GM19240 (cell line): ENCODE results near the gene VPS16.
"Not testable (repeated sequence)": the region's sequence is repeated elsewhere in the genome, so short reads cannot be mapped to it uniquely, and the experiment has no call there.

Experiments
- DNase-seq: peaks from one replicate; pipeline ENCODE4 v3.0.0; 2011; ENCODE audit warnings: low spot score; ENCODE audit not compliant: insufficient read length

Gene VPS16

DNA sequence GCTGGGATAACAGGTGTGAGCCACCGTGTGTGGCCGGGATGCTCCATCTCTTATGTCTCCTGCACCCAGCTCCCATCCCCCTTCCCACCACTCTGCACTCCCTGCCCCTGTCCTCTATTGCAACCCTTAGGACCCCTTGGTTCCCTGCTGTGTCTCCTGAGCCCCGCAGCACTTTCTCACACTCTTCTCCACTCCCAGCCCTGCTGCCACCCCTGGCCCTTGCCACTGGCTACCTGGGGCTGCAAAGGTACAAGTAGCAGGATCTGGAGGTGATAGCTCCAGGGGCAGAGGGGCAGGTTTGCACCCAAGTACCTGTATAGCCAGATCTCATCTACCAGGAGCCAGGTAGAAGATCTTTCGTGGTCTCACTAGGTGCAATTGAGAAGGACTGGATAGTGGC lies 33.5 kb upstream of the VPS16 start:
- DNase-seq = no peak

- not testable (repeated sequence) for DNase-seq
Observed at GRCh38 chr20:2807929-2808328, 32.6 kb upstream of the VPS16 start.

DNA sequence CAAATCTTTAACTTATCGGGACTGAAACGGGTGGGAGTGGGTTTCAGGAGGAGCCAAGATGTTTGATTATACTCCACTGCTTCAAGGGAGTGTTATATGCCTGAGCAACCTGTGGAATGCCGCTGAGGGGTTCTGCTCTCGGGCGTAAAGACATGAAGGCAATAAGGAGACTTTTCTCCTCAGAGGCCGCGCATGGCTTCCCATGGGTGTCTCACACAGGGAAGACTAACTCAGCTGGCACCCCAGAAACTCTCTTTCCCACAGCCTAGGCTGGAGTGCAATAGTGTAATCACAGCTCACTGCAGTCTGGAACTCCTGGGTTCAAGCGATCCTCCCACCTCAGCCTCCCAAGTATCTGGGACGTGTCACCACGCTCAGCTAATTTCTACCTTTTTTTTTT lies 30.9 kb upstream of the VPS16 start:
- DNase-seq = no peak

DNA sequence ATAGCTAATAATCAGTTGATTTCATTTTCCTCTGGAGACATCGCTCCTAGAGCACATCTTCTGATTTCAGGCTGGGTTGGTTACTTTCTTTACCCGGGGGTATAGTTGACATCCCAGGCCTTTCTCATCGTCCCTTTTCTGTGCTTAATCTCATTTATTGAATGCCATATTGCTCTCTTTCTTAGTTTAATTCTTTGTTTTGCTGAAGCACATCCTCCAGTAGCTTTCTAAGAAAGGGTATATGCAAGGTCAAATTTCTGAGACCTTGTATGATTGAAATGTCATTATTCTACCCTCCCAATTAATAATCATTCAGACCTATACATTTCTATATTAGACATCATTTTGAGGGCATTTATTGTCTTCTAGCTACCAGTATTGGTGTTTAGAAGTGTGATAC lies 28.4 kb upstream of the VPS16 start:
- DNase-seq = no peak

- no peak for DNase-seq
Observed at GRCh38 chr20:2814076-2814475, 26.5 kb upstream of the VPS16 start.

DNA sequence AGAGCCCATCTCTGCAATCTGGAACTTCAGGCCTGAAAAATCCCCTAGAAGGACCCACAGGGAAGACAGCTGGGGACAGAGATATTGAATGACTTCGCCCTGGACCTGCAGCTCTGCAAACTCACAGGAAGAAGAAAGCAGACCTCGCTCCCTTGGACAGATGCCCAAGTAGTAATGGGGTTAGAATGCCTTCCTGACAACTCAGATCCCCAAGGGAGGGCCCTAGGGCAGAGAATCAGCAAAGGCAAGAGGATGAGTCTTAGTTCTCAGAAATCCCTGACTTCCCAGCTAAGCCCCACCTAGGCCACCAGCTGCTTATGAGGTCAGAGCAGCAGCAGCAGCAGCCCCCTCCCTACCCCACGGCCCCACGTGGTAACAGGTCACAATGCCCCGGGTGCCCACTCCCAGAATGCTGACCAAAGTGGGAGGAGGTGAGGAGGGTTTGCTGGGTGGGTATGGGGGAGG lies 25.9 kb upstream of the VPS16 start, which contains the start of gene C20orf141:
Gene C20orf141 (plus strand): TSS at position 401 of the 465 bp plus-strand sequence. CDS start 198 bp downstream, outside the sequence.
- DNase-seq = no peak

DNA sequence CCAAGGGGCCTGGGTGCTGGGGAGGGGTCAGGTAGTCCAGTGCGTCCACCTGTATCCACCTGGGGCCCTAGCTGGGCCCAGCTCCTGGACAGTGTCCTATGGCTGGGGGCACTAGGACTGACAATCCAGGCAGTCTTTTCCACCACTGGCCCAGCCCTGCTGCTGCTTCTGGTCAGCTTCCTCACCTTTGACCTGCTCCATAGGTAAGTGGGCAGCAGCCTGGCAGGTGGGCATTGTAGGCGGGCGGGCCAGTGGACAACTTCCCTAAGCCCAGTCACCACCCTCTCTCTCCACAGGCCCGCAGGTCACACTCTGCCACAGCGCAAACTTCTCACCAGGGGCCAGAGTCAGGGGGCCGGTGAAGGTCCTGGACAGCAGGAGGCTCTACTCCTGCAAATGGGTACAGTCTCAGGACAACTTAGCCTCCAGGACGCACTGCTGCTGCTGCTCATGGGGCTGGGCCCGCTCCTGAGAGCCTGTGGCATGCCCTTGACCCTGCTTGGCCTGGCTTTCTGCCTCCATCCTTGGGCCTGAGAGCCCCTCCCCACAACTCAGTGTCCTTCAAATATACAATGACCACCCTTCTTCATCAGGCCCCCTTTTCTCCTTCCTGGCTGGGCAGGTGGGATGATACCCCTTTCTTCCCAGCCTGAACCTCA lies 25.2 kb upstream of the VPS16 start:
- DNase-seq = no peak

- no peak for DNase-seq
Observed at GRCh38 chr20:2816030-2816582, 24.4 kb upstream of the VPS16 start, which contains the start of gene TMEM239. TSS of gene TMEM239 (plus strand) at chr20:2816364. CDS start at chr20:2816555, 191 bp downstream.

GRCh38 chr20:2816583-2817340 lies 23.8 kb upstream of the VPS16 start:
- no peak for DNase-seq

- DNase-seq = no peak
Observed at GRCh38 chr20:2817341-2817726, 23.2 kb upstream of the VPS16 start.

GRCh38 chr20:2817891-2818595 lies 22.5 kb upstream of the VPS16 start:
- no peak for DNase-seq

GRCh38 chr20:2820084-2820895 lies 20.3 kb upstream of the VPS16 start:
- DNase-seq = no peak

GRCh38 chr20:2820896-2821869 lies 19.4 kb upstream of the VPS16 start:
- DNase-seq = no peak

DNA sequence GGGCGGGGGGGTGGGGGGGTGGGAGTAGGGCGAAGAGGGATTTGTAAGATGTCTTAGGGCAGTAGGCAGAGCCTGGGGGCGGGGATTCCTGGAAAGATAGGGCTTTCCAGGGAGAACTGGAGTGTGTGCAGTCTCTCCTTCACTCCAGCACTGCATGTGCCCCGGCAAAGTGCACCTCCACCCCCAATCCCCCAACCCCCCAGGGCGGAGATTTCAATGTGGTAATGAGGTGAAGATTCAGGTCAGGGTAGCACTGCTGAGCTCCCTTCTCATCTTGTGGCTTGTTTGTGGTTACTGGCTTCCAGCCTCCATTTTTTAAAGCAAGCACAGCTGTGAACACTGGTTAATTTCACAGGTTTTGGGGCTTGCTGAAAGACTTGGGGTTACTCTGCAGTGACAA lies 18.5 kb upstream of the VPS16 start:
- DNase-seq = no peak

GRCh38 chr20:2825761-2826160 lies 14.8 kb upstream of the VPS16 start:
- no peak for DNase-seq

DNA sequence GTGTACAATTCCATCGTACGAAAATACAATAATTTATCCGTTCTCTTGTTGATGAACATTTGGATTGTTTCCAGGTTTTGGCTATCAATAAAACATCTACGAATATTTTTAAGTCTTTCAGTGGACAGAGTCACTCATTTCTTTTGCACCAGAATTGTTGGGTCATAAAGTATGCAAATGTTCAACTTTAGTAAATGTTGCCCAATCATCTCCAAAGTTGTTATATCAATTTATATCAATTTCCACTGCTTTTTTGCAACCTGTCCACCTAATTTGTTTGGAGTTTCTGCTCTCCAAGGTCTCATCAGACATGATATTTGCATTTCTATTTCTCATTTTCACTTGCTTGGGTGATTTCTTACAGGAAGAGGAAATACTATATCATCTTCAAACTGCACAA lies 13.9 kb upstream of the VPS16 start:
- DNase-seq = no peak

DNA sequence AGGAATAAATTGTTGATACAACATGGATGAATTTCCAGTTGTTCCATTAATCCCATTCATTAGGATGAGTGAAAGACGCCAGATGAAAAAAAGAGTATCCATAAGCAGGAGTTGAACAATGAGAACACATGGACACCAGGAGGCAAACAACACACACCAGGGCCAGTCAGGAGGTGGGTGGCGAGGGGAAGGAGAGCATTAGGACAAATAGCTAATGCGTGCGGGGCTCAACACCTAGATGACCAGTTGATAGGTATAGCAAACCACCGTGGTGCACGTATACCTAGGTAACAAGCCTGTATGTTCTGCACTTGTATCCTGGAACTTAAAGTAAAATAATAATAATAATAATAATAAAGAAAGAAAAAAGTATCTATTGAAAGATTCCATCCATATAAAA lies 11.2 kb upstream of the VPS16 start:
- DNase-seq = no peak

- not testable (repeated sequence) for DNase-seq
Observed at GRCh38 chr20:2831206-2831605, 9.3 kb upstream of the VPS16 start.

DNA sequence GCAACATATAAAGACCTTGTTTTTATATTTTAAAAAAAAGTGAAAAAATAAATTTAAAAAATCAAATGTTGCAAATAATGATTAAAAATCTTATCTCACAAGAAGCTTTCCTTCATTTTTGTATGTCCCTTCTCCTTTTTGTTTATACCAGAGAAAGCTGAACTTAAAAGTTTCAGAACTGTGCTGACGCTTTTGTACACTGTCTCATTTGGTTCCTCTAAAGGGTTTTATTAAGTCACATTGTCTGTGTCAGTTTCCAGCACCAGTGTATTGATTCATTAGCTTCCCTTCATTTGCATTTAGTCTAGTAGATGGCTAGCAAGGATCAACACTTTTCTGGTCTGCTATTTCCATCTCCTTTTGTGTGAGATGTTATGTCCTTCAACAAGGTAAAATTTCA lies 6.8 kb upstream of the VPS16 start:
- DNase-seq = no peak
